GM23248 (cell line): ENCODE results near the gene VPS35L. TPM values are rescaled to one million over a fixed set of nuclear protein-coding genes. Genes with fewer than 3 reads are reported as not detected.
A peak's percentile ranks its signal among the peaks of the same experiment; 100 is the strongest.

Experiments used
- DNase-seq: peaks from one replicate; pipeline ENCODE4 v3.0.0-alpha.2; 2015
- H2AFZ ChIP-seq: fragments of 200-600 bp; sonication (generic); 2 replicates; pipeline ENCODE4 v1.6.1; 2016; ENCODE audit warnings: antibody characterized with exemption
- H3F3A ChIP-seq: fragments of 200-600 bp; sonication (generic); 2 replicates; pipeline ENCODE4 v1.6.1; 2016; ENCODE audit warnings: mild to moderate bottlenecking, antibody characterized with exemption, mixed run types; ENCODE audit not compliant: insufficient read depth
- H3K27ac ChIP-seq: fragments of 200-600 bp; sonication (generic); 2 replicates; pipeline ENCODE4 v1.5.1; 2016; ENCODE audit warnings: mild to moderate bottlenecking
- H3K27me3 ChIP-seq: fragments of 200-600 bp; sonication (generic); replicated peaks from 2 replicates; pipeline ENCODE4 v1.6.1; 2016; ENCODE audit warnings: mild to moderate bottlenecking; ENCODE audit not compliant: insufficient read depth
- H3K36me3 ChIP-seq: fragments of 200-600 bp; sonication (generic); 2 replicates; pipeline ENCODE4 v1.6.1; 2016; ENCODE audit warnings: low read depth, mild to moderate bottlenecking
- H3K4me1 ChIP-seq: fragments of 200-600 bp; sonication (generic); 2 replicates; pipeline ENCODE4 v1.6.1; 2016; ENCODE audit warnings: mild to moderate bottlenecking; ENCODE audit not compliant: insufficient read depth
- H3K4me2 ChIP-seq: fragments of 200-600 bp; sonication (generic); one replicate; pipeline ENCODE4 v1.6.1; 2016; ENCODE audit warnings: mild to moderate bottlenecking; ENCODE audit not compliant: unreplicated experiment
- H3K4me3 ChIP-seq: fragments of 200-600 bp; sonication (generic); 2 replicates; pipeline ENCODE4 v1.5.1; 2016; ENCODE audit warnings: mild to moderate bottlenecking
- H3K79me2 ChIP-seq: fragments of 200-600 bp; sonication (generic); 2 replicates; pipeline ENCODE4 v1.6.1; 2016; ENCODE audit warnings: mild to moderate bottlenecking; ENCODE audit not compliant: insufficient read depth
- H3K9ac ChIP-seq: fragments of 200-600 bp; sonication (generic); 2 replicates; pipeline ENCODE4 v1.6.1; 2016; ENCODE audit warnings: mild to moderate bottlenecking
- H3K9me2 ChIP-seq: fragments of 200-600 bp; sonication (generic); 2 replicates; pipeline ENCODE4 v1.6.1; 2016; ENCODE audit warnings: mixed run types, mild to moderate bottlenecking, moderate library complexity; ENCODE audit not compliant: insufficient read depth
- H3K9me3 ChIP-seq: fragments of 200-600 bp; sonication (generic); one replicate; pipeline ENCODE4 v1.6.1; 2017; ENCODE audit warnings: low read depth
- H4K20me1 ChIP-seq: fragments of 200-600 bp; sonication (generic); 2 replicates; pipeline ENCODE4 v1.6.0; 2016; ENCODE audit not compliant: insufficient read depth
- EZH2 ChIP-seq: fragments of 200-600 bp; sonication (generic); IDR thresholded peaks from 2 replicates; pipeline ENCODE4 v1.6.1; 2018; ENCODE audit warnings: antibody characterized with exemption, mild to moderate bottlenecking; ENCODE audit not compliant: insufficient read depth, poor library complexity, severe bottlenecking
- EZH2phosphoT487 ChIP-seq: fragments of 200-600 bp; sonication (generic); IDR thresholded peaks from 2 replicates; pipeline ENCODE4 v1.6.1; 2018; ENCODE audit warnings: antibody characterized with exemption, moderate library complexity, mild to moderate bottlenecking, low read depth; ENCODE audit not compliant: insufficient read depth
- WGBS, 2 experiments: methylation state at CpG; one replicate each; pipeline ENCODE4 v1.1.6; 2015 to 2017; ENCODE audit warnings: low lambda C conversion rate in 2 of 2, low coverage in 1 of 2; ENCODE audit errors: missing lambda C conversion rate in 2 of 2; 5-methylcytosine and 5-hydroxymethylcytosine counted together
- in situ Hi-C: fragments of 300-500 bp; cut with MboI; formaldehyde crosslinking; loops from 2 replicates; pipeline ENCODE4 v1.15.0; 2020
- polyA plus RNA-seq: library from polyadenylated mRNA; unstranded; fragments of >200 nt; fragmentation: Nextera tagmentation; extraction: Ambion mirVana; gene quantifications from 2 replicates; pipeline ENCODE4 v1.2.1, GENCODE V29; 2016
- total RNA-seq: library from RNA; depleted of rRNA; stranded (reverse); fragments of >200 nt; shearing (Covaris generic); gene quantifications from 2 replicates; pipeline ENCODE4 v1.2.3, GENCODE V29; 2014

Gene VPS35L
- total and polyA plus RNA-seq, 2 experiments from 2014 or later = 19.9 to 58.2 TPM

DNA sequence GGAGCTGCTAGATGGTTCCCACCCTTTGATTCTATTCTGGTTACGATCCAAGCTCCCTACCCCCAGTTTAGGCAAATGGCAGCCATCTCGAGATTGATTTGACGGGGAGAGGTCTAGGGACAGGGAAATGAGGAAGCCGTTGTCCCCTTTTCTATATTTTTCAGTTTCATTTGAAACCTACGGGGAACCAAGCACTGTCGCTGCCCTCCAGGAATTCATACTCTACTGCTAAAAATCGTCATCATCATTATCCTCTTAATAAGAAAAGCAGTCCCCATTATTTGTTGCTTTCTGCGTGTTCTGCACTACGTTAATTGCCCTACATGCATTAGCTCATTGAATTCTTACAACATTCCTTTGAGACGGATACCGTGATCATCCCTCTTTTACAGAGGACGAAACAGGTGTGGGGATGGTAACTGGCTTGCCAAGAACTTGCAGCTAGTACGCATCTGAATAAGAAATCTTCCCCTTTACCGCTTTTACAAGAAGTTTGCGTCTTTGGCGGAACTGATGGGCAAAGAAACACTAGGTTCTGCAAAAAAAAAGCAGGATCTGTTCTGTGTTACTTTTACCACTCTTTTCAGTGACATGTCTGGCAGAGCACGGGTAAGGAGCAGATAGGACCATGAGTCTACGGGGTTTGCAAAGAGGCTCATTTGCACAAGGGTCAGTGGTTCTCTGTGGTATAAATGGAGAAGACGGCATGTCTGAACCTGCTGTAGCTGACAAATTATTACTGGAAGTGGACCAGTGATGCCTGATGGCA is 30.7 kb upstream of the VPS35L start:
- H3K27ac ChIP-seq = peak overlapping the region; percentile 39
- 10 to 12% methylated on average over 19 of the region's 19 CpGs for WGBS, 2 experiments
- in situ Hi-C loops = loop anchor here (25.0 kb wide), 2 partner anchors 437 to 712 kb away; partner anchors contain the start of gene ARL6IP1

DNA sequence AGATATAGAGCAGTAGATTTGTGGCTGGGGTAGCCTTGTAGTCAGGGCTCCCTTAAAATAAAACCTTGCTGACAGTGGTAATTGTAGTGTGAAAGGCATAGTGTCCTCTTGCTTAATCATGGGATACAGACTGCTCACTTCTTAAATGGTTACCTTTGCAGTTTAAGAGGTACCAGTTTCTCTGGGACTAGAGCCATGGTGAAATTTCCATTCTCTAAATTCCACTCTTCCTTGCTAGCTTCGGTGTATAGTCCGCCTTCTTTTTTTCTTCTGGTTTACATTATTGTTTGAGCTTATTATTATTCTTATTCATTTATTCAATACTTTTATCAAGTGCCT is 30.1 kb upstream of the VPS35L start:
- Histone ChIP-seq H3K9me3 (no peaks in the 10 kb centered on the region), H3K36me3 (peaks cover 12% of the 10 kb centered on the region; the same call in 1 of the 2 replicates), H3K9ac (peak overlapping the region; percentile 87; the same call in 1 of the 2 replicates), H3K79me2 (peaks cover 57% of the 10 kb centered on the region), H3K27ac (no peak overlapping the region), H4K20me1 (no peaks in the 10 kb centered on the region), H2AFZ (peak overlapping the region; percentile 99), H3K4me1 (no peaks in the 10 kb centered on the region; the same call in 1 of the 2 replicates), H3K4me2 (peak overlapping the region; percentile 92), H3K9me2 (no peaks in the 10 kb centered on the region), H3K4me3 (peak overlapping the region; percentile 97), H3F3A (no peaks in the 10 kb centered on the region; the same call in 1 of the 2 replicates), H3K27me3 (no peaks in the 10 kb centered on the region)
- in situ Hi-C loops = loop anchor here (25.0 kb wide), 1 partner anchor 713 kb away; the partner anchor contains the start of gene ARL6IP1
- no peak for DNase-seq
- WGBS, 2 experiments = 59 to 75% methylated on average over 2 of the region's 2 CpGs
- no peak for TF ChIP-seq EZH2
- TF ChIP-seq EZH2phosphoT487 = no peak

More for the DNA sequence above, 30.7 kb upstream of the VPS35L start:
- DNase-seq = peak; percentile 38
- H4K20me1 ChIP-seq = no peaks in the 10 kb centered on the region
- no peaks in the 10 kb centered on the region; the same call in 1 of the 2 replicates for H3F3A ChIP-seq
- H3K9me2 ChIP-seq = no peaks in the 10 kb centered on the region
- no peaks in the 10 kb centered on the region for H3K27me3 ChIP-seq
- H3K9me3 ChIP-seq = no peaks in the 10 kb centered on the region
- H3K9ac ChIP-seq = peak overlapping the region; percentile 87
- H3K79me2 ChIP-seq = peaks cover 63% of the 10 kb centered on the region
- peak overlapping the region; percentile 97 for H3K4me3 ChIP-seq
- TF ChIP-seq EZH2 (no peak), EZH2phosphoT487 (no peak)
- peak overlapping the region; percentile 92 for H3K4me2 ChIP-seq
- peak overlapping the region; percentile 99 for H2AFZ ChIP-seq
- no peaks in the 10 kb centered on the region; the same call in 1 of the 2 replicates for H3K4me1 ChIP-seq
- H3K36me3 ChIP-seq = peaks cover 12% of the 10 kb centered on the region; the same call in 1 of the 2 replicates

DNA sequence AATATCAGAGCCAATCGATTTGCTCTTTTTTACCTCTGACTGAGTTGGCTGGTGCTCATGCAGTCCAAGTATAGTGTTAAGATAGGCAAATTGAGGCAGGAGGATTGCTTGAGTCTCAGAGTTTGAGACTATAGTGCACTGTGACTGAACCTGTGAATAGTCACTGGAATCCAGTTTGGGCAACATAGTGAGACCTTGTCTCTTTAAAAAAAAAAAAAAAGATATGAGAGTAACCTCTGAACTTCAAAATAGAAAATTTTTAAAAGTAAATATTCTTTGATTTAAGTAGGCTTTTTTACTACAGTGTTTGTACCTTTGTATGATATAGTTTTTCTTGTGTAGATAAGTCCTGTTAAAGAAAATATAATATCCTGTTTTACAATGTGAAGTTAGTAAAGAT is 28.3 kb upstream of the VPS35L start:
- in situ Hi-C loops = loop anchor here (25.0 kb wide), 1 partner anchor 715 kb away; the partner anchor contains the start of gene ARL6IP1
- WGBS, 2 experiments = 0% methylated on average over 1 of the region's 1 CpG
- H3F3A ChIP-seq = no peaks in the 10 kb centered on the region

DNA sequence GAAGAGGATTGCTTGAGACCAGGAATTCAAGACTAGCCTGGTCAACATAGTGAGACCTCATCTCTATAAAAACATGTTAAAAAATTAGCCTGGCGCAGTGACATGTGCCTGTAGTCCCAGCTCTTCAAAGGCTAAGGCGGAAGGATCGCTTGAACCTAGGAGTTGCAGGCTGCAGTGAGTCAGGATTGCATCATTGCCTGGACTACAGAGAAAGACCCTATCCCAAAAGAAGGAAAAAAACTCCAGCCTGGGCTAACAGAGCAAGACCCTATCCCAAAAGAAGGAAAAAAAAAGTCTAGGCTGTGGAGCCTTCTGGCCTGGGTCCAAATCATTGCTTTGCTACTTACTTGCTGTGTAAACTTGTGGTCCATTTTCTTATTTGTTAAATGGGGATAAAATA is 26.8 kb upstream of the VPS35L start:
- DNase-seq = no peak
- H3F3A ChIP-seq = no peaks in the 10 kb centered on the region
- H3K27ac ChIP-seq = no peak overlapping the region
- H3K4me2 ChIP-seq = no peak overlapping the region
- TF ChIP-seq EZH2phosphoT487 (no peak), EZH2 (no peak)
- H3K4me1 ChIP-seq = no peaks in the 10 kb centered on the region
- peaks cover 48% of the 10 kb centered on the region for H3K79me2 ChIP-seq
- H4K20me1 ChIP-seq = no peaks in the 10 kb centered on the region
- no peaks in the 10 kb centered on the region for H3K9me3 ChIP-seq
- no peak overlapping the region for H2AFZ ChIP-seq
- H3K4me3 ChIP-seq = no peak overlapping the region
- H3K9me2 ChIP-seq = no peaks in the 10 kb centered on the region
- peaks cover 15% of the 10 kb centered on the region; the same call in 1 of the 2 replicates for H3K36me3 ChIP-seq
- in situ Hi-C loops = loop anchor here (25.0 kb wide), 1 partner anchor 716 kb away; the partner anchor contains the start of gene ARL6IP1
- H3K27me3 ChIP-seq = no peaks in the 10 kb centered on the region
- H3K9ac ChIP-seq = no peak overlapping the region
- WGBS, 2 experiments = 95% methylated on average over 3 of the region's 3 CpGs

More for the DNA sequence above, 28.3 kb upstream of the VPS35L start:
- Histone ChIP-seq H3K27ac (no peak overlapping the region), H2AFZ (no peak overlapping the region), H3K4me2 (no peak overlapping the region), H3K79me2 (peaks cover 48% of the 10 kb centered on the region), H3K9me3 (no peaks in the 10 kb centered on the region), H3K9ac (no peak overlapping the region), H4K20me1 (no peaks in the 10 kb centered on the region), H3K36me3 (peaks cover 12% of the 10 kb centered on the region; the same call in 1 of the 2 replicates), H3K4me1 (no peaks in the 10 kb centered on the region), H3K9me2 (no peaks in the 10 kb centered on the region), H3K4me3 (no peak overlapping the region), H3K27me3 (no peaks in the 10 kb centered on the region)
- TF ChIP-seq EZH2phosphoT487 (no peak), EZH2 (no peak)
- DNase-seq = no peak
